HG03139 (cell line): ENCODE data around the gene ST3GAL2.
"Not testable (repeated sequence)": the region's sequence is repeated elsewhere in the genome, so short reads cannot be mapped to it uniquely, and the experiment has no call there.

ENCODE experiments used
- ATAC-seq: cut with Tn5 transposase; IDR thresholded peaks from one replicate; pipeline ENCODE4 v1.9.1; 2021; ENCODE audit not compliant: unreplicated experiment

Gene ST3GAL2

DNA sequence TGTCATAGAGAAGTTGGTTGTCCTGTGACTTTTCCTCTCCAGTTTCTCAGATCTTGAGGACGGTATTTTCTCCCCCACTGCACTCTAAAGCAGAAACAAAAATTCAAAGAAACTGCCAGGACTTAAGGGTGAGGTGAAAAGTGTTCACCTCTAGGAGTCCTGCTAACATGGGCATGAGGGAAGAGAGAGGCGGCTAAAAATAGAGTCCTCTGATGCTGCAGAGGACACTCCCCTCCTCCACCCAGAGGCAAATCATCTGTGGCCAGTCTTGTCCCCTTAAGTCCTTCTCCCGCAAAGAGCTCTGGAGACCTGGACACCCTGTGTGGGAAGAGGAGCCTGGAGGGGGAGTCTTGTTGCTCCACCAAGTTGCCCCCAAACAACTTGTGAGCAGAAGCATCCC, 96.9 kb downstream of the ST3GAL2 start:
- ATAC-seq = no peak

GRCh38 chr16:70341600-70341999, 97.3 kb downstream of the ST3GAL2 start:
- no peak for ATAC-seq

GRCh38 chr16:70337814-70338213, 101.1 kb downstream of the ST3GAL2 start:
- ATAC-seq = no peak

DNA sequence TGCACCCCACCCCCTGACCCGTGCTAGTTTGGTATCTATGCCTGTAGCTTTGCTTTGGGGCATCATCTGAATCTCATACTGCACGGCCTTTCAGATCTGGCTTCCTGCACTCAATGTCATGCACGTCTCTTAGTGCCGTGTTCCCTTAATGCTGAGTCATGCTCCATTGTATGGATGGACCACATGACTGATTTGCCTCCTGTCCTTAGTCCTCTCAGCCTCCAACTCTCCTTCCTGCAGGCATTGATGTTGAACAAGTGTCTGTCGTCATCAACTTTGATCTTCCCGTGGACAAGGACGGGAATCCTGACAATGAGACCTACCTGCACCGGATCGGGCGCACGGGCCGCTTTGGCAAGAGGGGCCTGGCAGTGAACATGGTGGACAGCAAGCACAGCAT, 106.2 kb downstream of the ST3GAL2 start:
- ATAC-seq = not testable (repeated sequence)

DNA sequence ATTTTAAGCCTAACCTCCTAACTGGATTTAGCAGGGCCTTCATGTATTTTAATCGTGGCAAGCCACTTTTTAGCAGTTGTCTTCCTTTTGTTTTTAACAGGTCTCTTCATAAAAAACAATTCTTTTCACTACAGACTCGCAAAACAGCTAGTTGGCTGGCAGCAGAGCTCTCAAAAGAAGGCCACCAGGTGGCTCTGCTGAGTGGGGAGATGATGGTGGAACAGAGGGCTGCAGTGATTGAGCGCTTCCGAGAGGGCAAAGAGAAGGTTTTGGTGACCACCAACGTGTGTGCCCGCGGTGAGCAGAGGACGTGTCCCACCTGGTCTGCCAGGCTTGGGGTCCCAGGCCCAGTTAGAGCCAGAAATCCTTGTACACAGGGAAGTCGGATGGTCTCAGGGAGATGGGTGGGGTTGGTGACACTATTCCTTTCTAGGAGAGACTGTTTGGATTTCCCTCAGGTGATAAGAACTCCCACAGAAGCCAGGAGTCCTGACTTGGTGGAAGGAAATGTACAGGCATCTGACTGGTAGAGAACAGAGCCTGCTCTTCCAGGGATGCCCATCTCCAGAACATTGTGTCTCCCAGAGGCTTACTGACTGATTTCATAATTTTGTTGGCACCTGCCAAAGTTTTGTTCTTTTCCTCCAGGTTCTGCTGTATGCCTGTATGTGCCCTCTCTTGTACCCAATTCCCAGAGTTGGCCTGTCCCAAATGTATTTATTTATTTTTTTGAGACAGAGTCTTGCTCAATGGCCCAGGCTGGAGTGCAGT, 107.1 kb downstream of the ST3GAL2 start:
- no peak for ATAC-seq

DNA sequence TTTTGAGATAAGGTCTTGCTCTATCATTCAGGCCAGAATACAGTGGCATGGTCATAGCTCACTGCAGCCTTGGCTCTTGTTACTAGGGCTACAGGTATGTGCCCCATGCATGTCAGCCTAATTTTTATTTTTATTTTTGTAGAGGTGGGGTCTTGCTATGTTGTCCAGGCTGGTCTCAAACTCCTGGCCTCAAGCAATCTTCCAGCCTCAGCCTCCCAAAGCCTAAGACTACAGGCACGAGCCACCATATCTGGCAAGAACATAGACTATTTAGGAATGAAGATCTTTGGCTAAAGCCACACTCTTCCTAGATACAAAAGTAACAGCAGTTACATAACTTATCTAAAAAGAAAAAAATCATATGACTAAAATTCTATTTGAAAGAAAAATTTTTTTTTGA, 107.8 kb downstream of the ST3GAL2 start:
- no peak for ATAC-seq
